SK-N-SH (cell line): ENCODE data around the gene GALNT12. TPM values are rescaled to one million over a fixed set of nuclear protein-coding genes. Genes with fewer than 3 reads are reported as not detected.

Experiments
- CTCF ChIA-PET: fragments of 300-600, 350-600 bp; formaldehyde crosslinking; extraction: SDS; loops from one replicate; lab custom pipeline; 2021; lab: Yijun Ruan, JAX
- POLR2A ChIA-PET: fragments of 350-600 bp; sonication (Branson Sonifier 250); formaldehyde crosslinking; extraction: SDS; loops from one replicate; lab custom pipeline; 2020; ENCODE audit warnings: antibody characterized with exemption, inconsistent platforms; lab: Yijun Ruan, JAX
- DNase-seq: peaks from one replicate; pipeline ENCODE4 v3.0.0; 2012
- H2AFZ ChIP-seq: fragments of 200-600 bp; sonication (generic); 2 replicates; pipeline ENCODE4 v1.8.1; 2016; ENCODE audit warnings: antibody characterized with exemption, mild to moderate bottlenecking, low read depth
- H3F3A ChIP-seq: fragments of 200-600 bp; sonication (generic); replicated peaks from 2 replicates; pipeline ENCODE3; 2016; ENCODE audit warnings: antibody characterized with exemption, mild to moderate bottlenecking; ENCODE audit not compliant: insufficient read depth
- H3K27ac ChIP-seq, 2 experiments: fragments of 200-500 bp in 1 of 2; fragments of 200-600 bp in 1 of 2; sonication (Bioruptor generic) in 1 of 2; sonication (generic), shearing (Covaris generic) in 1 of 2; 2 replicates each; pipeline versions ENCODE4 v1.5.1 to v1.6.1; 2014 to 2016; ENCODE audit warnings: low read depth in 2 of 2, inconsistent platforms in 1 of 2, low read length in 1 of 2, mild to moderate bottlenecking in 1 of 2, mixed read lengths in 1 of 2
- H3K27me3 ChIP-seq: fragments of 200-600 bp; sonication (generic), shearing (Covaris generic); 2 replicates; pipeline ENCODE4 v1.6.1; 2016; ENCODE audit warnings: mixed run types; ENCODE audit not compliant: insufficient read depth
- H3K36me3 ChIP-seq, 2 experiments: fragments of 200-500 bp in 1 of 2; fragments of 200-600 bp in 1 of 2; sonication (Bioruptor generic) in 1 of 2; sonication (generic) in 1 of 2; replicated peaks in 1 of 2; 2 replicates each; pipeline versions ENCODE3 to v1.5.1; 2014 to 2016; ENCODE audit warnings: low read length in 1 of 2, mild to moderate bottlenecking in 1 of 2; ENCODE audit not compliant: insufficient read depth in 2 of 2, control insufficient read depth in 1 of 2
- H3K4me1 ChIP-seq, 2 experiments: fragments of 200-500 bp in 1 of 2; fragments of 200-600 bp in 1 of 2; sonication (Bioruptor generic) in 1 of 2; sonication (generic), shearing (Covaris generic) in 1 of 2; 2 replicates each; pipeline versions ENCODE4 v1.5.1 to v1.6.1; 2014 to 2016; ENCODE audit warnings: low read depth in 1 of 2, low read length in 1 of 2, mixed run types in 1 of 2; ENCODE audit not compliant: insufficient read depth in 2 of 2, control insufficient read depth in 1 of 2
- H3K4me2 ChIP-seq: fragments of 200-600 bp; sonication (generic), shearing (Covaris generic); 2 replicates; pipeline ENCODE4 v1.6.1; 2017; ENCODE audit warnings: mixed run types
- H3K4me3 ChIP-seq, 2 experiments: fragments of 200-500 bp in 1 of 2; fragments of 200-600 bp in 1 of 2; sonication (Bioruptor generic) in 1 of 2; sonication (generic), shearing (Covaris generic) in 1 of 2; 2 replicates each; pipeline versions ENCODE4 v1.5.1 to v1.8.1; 2014 to 2016; ENCODE audit warnings: low read depth in 2 of 2, inconsistent platforms in 1 of 2, low read length in 1 of 2, mild to moderate bottlenecking in 1 of 2, mixed read lengths in 1 of 2, moderate library complexity in 1 of 2
- H3K79me2 ChIP-seq: fragments of 200-600 bp; sonication (generic); 2 replicates; pipeline ENCODE4 v1.8.1; 2017; ENCODE audit warnings: mild to moderate bottlenecking; ENCODE audit not compliant: insufficient read depth
- H3K9ac ChIP-seq: fragments of 200-600 bp; sonication (generic); 2 replicates; pipeline ENCODE4 v1.6.1; 2017; ENCODE audit warnings: mixed run types
- H3K9me2 ChIP-seq: fragments of 200-600 bp; sonication (generic); 2 replicates; pipeline ENCODE4 v1.6.1; 2017; ENCODE audit warnings: mixed run types
- H3K9me3 ChIP-seq: fragments of 200-600 bp; sonication (generic); 2 replicates; pipeline ENCODE4 v1.6.1; 2017; ENCODE audit warnings: mixed run types, mild to moderate bottlenecking, moderate library complexity
- H4K20me1 ChIP-seq: fragments of 200-600 bp; sonication (generic); 2 replicates; pipeline ENCODE4 v1.6.1; 2017; ENCODE audit warnings: mild to moderate bottlenecking, mixed run types; ENCODE audit not compliant: insufficient read depth
- CTCF ChIP-seq: fragments of 200-600 bp; sonication (generic); IDR thresholded peaks from 2 replicates; pipeline ENCODE4 v1.6.1; 2017; ENCODE audit warnings: antibody characterized with exemption, mild to moderate bottlenecking, moderate library complexity
- ELF1 ChIP-seq: IDR thresholded peaks from 2 replicates; pipeline ENCODE4 v1.4.0; 2012
- EP300 ChIP-seq, 2 experiments: IDR thresholded peaks; 2 replicates each; pipeline versions ENCODE4 v1.4.0 to v1.6.1; 2012; ENCODE audit warnings: borderline replicate concordance in 1 of 2, low read depth in 1 of 2, low read length in 1 of 2
- GATA2 ChIP-seq: sonication (generic); formaldehyde crosslinking; IDR thresholded peaks from 2 replicates; pipeline ENCODE4 v1.5.0; 2020; ENCODE audit warnings: mild to moderate bottlenecking, missing genetic modification reagents
- MXI1 ChIP-seq: IDR thresholded peaks from 2 replicates; pipeline ENCODE4 v1.6.1; 2012; ENCODE audit warnings: mild to moderate bottlenecking, low read depth, low read length, improper control_type of control experiment
- NFIC ChIP-seq: IDR thresholded peaks from 2 replicates; pipeline ENCODE4 v1.4.0; 2012; ENCODE audit warnings: borderline replicate concordance
- RXRA ChIP-seq: IDR thresholded peaks from 2 replicates; pipeline ENCODE4 v1.4.0; 2012; ENCODE audit warnings: low read depth, mild to moderate bottlenecking, borderline replicate concordance
- SIN3A ChIP-seq: IDR thresholded peaks from 2 replicates; pipeline ENCODE4 v1.6.1; 2012; ENCODE audit warnings: low read depth, mild to moderate bottlenecking, low read length, moderate library complexity, borderline replicate concordance
- TAF1 ChIP-seq: IDR thresholded peaks from 2 replicates; pipeline ENCODE4 v1.6.1; 2012; ENCODE audit warnings: low read depth, mild to moderate bottlenecking, low read length, moderate library complexity, borderline replicate concordance
- USF1 ChIP-seq: IDR thresholded peaks from 2 replicates; pipeline ENCODE4 v1.4.0; 2012; ENCODE audit warnings: low read depth, borderline replicate concordance
- USF2 ChIP-seq: fragments of 150-350 bp; IDR thresholded peaks from 2 replicates; pipeline ENCODE4 v1.6.1; 2017; ENCODE audit warnings: antibody characterized with exemption, low read length, low read depth, borderline replicate concordance
- ZBTB33 ChIP-seq: IDR thresholded peaks from 2 replicates; pipeline ENCODE4 v1.4.0; 2012; ENCODE audit warnings: low read depth, borderline replicate concordance
- WGBS: methylation state at CpG from one replicate; pipeline ENCODE4 v1.1.6; 2017; ENCODE audit warnings: low lambda C conversion rate; 5-methylcytosine and 5-hydroxymethylcytosine counted together
- polyA plus RNA-seq, 3 experiments: library from polyadenylated mRNA; depleted of rRNA; stranded (reverse); fragments of >200 nt; gene quantifications; 2 replicates each; pipeline ENCODE4 v1.2.3, GENCODE V29; 2012
- TF ChIP-seq, protein P1 (sequence below): IDR thresholded peaks from 2 replicates; pipeline ENCODE4 v1.6.1; 2012; ENCODE audit warnings: mild to moderate bottlenecking, low read depth, low read length, moderate library complexity
- TF ChIP-seq, protein P2 (sequence below): IDR thresholded peaks from 2 replicates; pipeline ENCODE4; 2012

GALNT12 gene
- polyA plus RNA-seq, 1 of the 3 experiments (the other 2 are of a cell fraction), result 7.4 TPM

DNA sequence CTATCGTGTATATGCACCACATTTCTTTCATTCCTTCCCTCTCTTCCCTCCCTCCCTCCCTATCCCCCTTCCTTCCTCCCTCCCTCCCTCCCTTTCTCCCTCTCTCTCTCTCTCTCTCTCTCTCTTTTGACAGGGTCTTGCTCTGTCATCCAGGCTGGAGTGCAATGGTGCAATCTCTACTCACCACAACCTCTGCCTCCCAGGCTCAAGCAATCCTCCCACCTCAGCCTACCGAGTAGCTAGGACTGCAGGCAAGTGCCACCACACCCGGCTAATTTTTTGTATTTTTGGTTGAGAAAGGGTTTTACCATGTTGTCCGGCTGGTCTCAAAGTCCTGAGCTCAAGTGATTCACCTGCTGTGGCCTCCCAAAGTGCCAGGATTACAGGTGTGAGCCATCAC lies 10.0 kb upstream of the GALNT12 start (continued):
- no peak for TF ChIP-seq CTCF
- no peak for TF ChIP-seq ELF1
- TF ChIP-seq MXI1, result no peak
- TF ChIP-seq, protein P1, sequence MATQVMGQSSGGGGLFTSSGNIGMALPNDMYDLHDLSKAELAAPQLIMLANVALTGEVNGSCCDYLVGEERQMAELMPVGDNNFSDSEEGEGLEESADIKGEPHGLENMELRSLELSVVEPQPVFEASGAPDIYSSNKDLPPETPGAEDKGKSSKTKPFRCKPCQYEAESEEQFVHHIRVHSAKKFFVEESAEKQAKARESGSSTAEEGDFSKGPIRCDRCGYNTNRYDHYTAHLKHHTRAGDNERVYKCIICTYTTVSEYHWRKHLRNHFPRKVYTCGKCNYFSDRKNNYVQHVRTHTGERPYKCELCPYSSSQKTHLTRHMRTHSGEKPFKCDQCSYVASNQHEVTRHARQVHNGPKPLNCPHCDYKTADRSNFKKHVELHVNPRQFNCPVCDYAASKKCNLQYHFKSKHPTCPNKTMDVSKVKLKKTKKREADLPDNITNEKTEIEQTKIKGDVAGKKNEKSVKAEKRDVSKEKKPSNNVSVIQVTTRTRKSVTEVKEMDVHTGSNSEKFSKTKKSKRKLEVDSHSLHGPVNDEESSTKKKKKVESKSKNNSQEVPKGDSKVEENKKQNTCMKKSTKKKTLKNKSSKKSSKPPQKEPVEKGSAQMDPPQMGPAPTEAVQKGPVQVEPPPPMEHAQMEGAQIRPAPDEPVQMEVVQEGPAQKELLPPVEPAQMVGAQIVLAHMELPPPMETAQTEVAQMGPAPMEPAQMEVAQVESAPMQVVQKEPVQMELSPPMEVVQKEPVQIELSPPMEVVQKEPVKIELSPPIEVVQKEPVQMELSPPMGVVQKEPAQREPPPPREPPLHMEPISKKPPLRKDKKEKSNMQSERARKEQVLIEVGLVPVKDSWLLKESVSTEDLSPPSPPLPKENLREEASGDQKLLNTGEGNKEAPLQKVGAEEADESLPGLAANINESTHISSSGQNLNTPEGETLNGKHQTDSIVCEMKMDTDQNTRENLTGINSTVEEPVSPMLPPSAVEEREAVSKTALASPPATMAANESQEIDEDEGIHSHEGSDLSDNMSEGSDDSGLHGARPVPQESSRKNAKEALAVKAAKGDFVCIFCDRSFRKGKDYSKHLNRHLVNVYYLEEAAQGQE, result no peak
- TF ChIP-seq SIN3A, result no peak
- no peak for TF ChIP-seq USF2
- TF ChIP-seq, all 33 proteins: peak for 0

DNA sequence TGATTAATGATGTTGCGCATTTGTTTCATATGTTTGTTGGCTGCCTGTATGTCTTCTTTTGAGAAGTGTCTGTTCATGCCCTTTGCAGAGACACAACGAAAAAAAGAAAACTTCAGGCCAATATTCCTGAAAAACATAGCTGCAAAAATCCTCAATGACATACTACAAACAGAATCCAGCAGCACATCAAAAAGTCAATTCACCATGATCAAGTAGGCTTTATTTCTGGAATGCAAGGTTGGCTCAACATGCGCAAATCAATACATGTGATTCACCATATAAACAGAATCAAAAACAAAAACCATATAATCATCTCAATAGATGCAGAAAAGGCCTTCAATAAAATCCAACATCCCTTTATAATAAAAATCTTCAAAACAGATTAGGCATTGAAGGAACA lies 9.2 kb upstream of the GALNT12 start:
- H3K79me2 ChIP-seq, result peaks cover 12% of the 10 kb centered on the region; the same call in 1 of the 2 replicates
- peaks cover 0 to 8% of the 10 kb centered on the region in 2 experiments; a peak in 1 of 4 replicates for H3K4me1 ChIP-seq
- 82% methylated on average over 3 of the region's 3 CpGs for WGBS
- CTCF ChIA-PET, result interaction anchor here (1.5 kb wide), 1 partner anchor 482 kb away, joined by 4 read pairs; no protein-coding TSS in a partner anchor
- POLR2A ChIA-PET, result no interaction called here
- TF ChIP-seq RXRA (no peak), EP300 (IDR thresholded peaks at IDR 0.05; ENCODE audit: borderline replicate concordance in 1 of 2, low read depth in 1 of 2, low read length in 1 of 2) (no peak), USF1 (no peak), USF2 (no peak), TAF1 (no peak), NFIC (no peak), GATA2 (CRISPR knock-in tag) (no peak), ZBTB33 (no peak)
- TF ChIP-seq, protein P2, sequence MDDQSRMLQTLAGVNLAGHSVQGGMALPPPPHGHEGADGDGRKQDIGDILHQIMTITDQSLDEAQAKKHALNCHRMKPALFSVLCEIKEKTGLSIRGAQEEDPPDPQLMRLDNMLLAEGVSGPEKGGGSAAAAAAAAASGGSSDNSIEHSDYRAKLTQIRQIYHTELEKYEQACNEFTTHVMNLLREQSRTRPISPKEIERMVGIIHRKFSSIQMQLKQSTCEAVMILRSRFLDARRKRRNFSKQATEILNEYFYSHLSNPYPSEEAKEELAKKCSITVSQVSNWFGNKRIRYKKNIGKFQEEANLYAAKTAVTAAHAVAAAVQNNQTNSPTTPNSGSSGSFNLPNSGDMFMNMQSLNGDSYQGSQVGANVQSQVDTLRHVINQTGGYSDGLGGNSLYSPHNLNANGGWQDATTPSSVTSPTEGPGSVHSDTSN, result no peak
- DNase-seq, result no peak
- no peak overlapping the region for H3K9ac ChIP-seq
- H3K4me3 ChIP-seq, result no peak overlapping the region
- H4K20me1 ChIP-seq, result no peaks in the 10 kb centered on the region
- no peaks in the 10 kb centered on the region for H3K36me3 ChIP-seq
- no peaks in the 10 kb centered on the region for H3K9me3 ChIP-seq
- no peak overlapping the region for H3K27ac ChIP-seq
- no peak overlapping the region for H3K4me2 ChIP-seq
- H3K27me3 ChIP-seq, result peaks cover 3% of the 10 kb centered on the region; the same call in 1 of the 2 replicates
- H3K9me2 ChIP-seq, result no peaks in the 10 kb centered on the region
- H2AFZ ChIP-seq, result no peak overlapping the region
- no peaks in the 10 kb centered on the region for H3F3A ChIP-seq
